ENCODE data around the gene KLHDC4. TPM values are rescaled to one million over a fixed set of nuclear protein-coding genes. Genes with fewer than 3 reads are reported as not detected.

The KLHDC4 gene
- total RNA-seq, 1 donor from 2014 or later = 20.5 TPM

- Mint-ChIP-seq H3K9me3 (ENCODE audit: low read depth) (no peaks in the 10 kb centered on the region), H3K27ac (ENCODE audit: unreplicated experiment) (no peak overlapping the region), H3K4me3 (ENCODE audit: unreplicated experiment) (no peak overlapping the region), H3K36me3 (ENCODE audit: low read depth) (peaks cover 10% of the 10 kb centered on the region), H3K4me1 (ENCODE audit: low read depth) (no peaks in the 10 kb centered on the region), H3K27me3 (ENCODE audit: low read depth) (no peaks in the 10 kb centered on the region)
- no peak for DNase-seq (ENCODE audit: low spot score)
- TF ChIP-seq CTCF (IDR thresholded peaks at IDR 0.05) = no peak
These were observed 25.3 kb downstream of the KLHDC4 start for GRCh38 chr16:87740441-87740840.

GRCh38 chr16:87739801-87740200 lies 26.0 kb downstream of the KLHDC4 start:
- H3K4me3 Mint-ChIP-seq (ENCODE audit: unreplicated experiment) = no peak overlapping the region
- no peaks in the 10 kb centered on the region for H3K27me3 Mint-ChIP-seq (ENCODE audit: low read depth)
- TF ChIP-seq CTCF (IDR thresholded peaks at IDR 0.05) = no peak
- H3K36me3 Mint-ChIP-seq (ENCODE audit: low read depth) = peaks cover 7% of the 10 kb centered on the region
- no peak for DNase-seq (ENCODE audit: low spot score)
- H3K27ac Mint-ChIP-seq (ENCODE audit: unreplicated experiment) = no peak overlapping the region
- no peaks in the 10 kb centered on the region for H3K4me1 Mint-ChIP-seq (ENCODE audit: low read depth)
- no peaks in the 10 kb centered on the region for H3K9me3 Mint-ChIP-seq (ENCODE audit: low read depth)

GRCh38 chr16:87736008-87736382 lies 29.8 kb downstream of the KLHDC4 start:
- Mint-ChIP-seq H3K4me1 (ENCODE audit: low read depth) (no peaks in the 10 kb centered on the region), H3K27ac (ENCODE audit: unreplicated experiment) (no peak overlapping the region), H3K27me3 (ENCODE audit: low read depth) (no peaks in the 10 kb centered on the region), H3K4me3 (ENCODE audit: unreplicated experiment) (no peak overlapping the region), H3K36me3 (ENCODE audit: low read depth) (peaks cover 14% of the 10 kb centered on the region), H3K9me3 (ENCODE audit: low read depth) (no peaks in the 10 kb centered on the region)
- DNase-seq (ENCODE audit: low spot score) = no peak
- TF ChIP-seq CTCF (IDR thresholded peaks at IDR 0.05) = no peak

- Mint-ChIP-seq H3K9me3 (ENCODE audit: low read depth) (no peaks in the 10 kb centered on the region), H3K27me3 (ENCODE audit: low read depth) (no peaks in the 10 kb centered on the region), H3K27ac (ENCODE audit: unreplicated experiment) (no peak overlapping the region), H3K36me3 (ENCODE audit: low read depth) (peaks cover 12% of the 10 kb centered on the region), H3K4me1 (ENCODE audit: low read depth) (no peaks in the 10 kb centered on the region), H3K4me3 (ENCODE audit: unreplicated experiment) (no peak overlapping the region)
- TF ChIP-seq CTCF (IDR thresholded peaks at IDR 0.05) = no peak
- no peak for DNase-seq (ENCODE audit: low spot score)
These were observed 30.3 kb downstream of the KLHDC4 start for GRCh38 chr16:87735270-87736007.

- Mint-ChIP-seq H3K4me3 (ENCODE audit: unreplicated experiment) (no peak overlapping the region), H3K27ac (ENCODE audit: unreplicated experiment) (no peak overlapping the region), H3K36me3 (ENCODE audit: low read depth) (peaks cover 14% of the 10 kb centered on the region), H3K27me3 (ENCODE audit: low read depth) (no peaks in the 10 kb centered on the region), H3K4me1 (ENCODE audit: low read depth) (no peaks in the 10 kb centered on the region), H3K9me3 (ENCODE audit: low read depth) (no peaks in the 10 kb centered on the region)
- no peak for DNase-seq (ENCODE audit: low spot score)
- TF ChIP-seq CTCF (IDR thresholded peaks at IDR 0.05) = no peak
These were observed 31.1 kb downstream of the KLHDC4 start for GRCh38 chr16:87734644-87735043.

Data from chondrocyte (in vitro differentiated cells).